ENCODE results near the gene RGPD3. TPM values are rescaled to one million over a fixed set of nuclear protein-coding genes. Genes with fewer than 3 reads are reported as not detected.

Gene RGPD3
- total RNA-seq = under 0.01 and 0.13 TPM in 2 replicates

DNA sequence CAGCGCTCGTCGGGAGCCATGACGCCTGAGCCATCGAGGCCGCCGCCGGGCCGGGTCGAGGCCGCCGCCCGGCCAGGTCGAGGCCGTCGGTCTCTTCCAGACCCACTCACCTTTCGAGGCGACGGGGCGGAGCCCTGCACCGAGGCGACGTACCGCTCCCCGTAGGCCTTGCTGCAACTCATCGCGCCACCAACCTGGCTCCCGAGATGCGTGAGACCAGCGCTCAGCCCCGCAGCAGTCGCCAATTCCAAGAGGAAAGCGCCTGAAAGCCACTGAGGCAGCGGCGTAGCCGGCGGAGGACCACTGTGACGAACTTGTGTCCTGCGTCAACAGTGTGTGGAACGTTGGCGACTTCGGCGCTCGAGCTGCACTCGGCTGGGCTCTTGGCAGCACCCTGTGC is at the start of gene RGPD3:
TSS of gene RGPD3 (minus strand) at position 307 of the 400 bp plus-strand sequence. CDS start at position 182, 125 bp downstream.

DNA sequence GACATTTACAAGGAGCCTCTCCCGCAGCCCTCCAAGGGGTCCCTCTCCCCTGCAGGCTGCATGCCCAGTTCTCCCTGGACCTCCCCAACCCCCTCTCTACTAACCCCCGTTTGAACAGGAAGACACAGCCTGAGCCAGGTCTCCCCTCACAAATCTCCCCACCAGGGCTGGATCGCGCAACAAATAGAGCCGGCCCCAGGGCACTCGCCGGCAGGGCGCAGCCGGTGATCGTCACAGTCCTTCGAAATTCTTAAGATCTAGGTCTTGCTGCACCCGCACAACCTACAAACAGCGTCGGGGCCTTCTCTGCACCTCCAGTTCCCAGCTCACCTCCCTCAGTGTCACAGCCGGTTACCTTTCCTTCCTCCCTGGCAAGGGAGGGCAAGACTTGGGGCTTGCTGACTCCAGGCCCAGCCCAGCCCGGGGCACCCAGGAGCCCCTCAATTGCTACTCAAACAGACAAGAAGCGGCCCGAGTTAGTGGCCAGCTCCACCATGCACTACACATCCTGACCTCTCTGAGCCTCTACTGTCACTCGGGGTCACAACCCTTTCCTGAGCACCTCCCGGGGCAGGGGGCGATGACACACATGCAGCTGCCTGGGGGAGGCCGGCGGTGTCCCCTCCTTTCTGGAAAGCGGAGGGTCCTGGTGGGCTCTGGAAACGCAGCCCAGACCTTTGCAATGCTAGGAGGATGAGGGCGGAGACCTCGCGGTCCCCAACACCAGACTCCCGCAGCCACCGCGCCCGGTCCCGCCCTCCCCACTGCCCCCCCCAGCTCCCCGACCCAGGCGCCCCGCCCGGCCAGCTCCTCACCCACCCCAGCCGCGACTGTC is 18.6 kb upstream of the RGPD3 start, which contains the start of gene CD8B2:
TSS of gene CD8B2 (plus strand) at position 814 of the 835 bp plus-strand sequence. CDS start 63 bp downstream, outside the sequence.

Other genes starting within 250 kb of the RGPD3 start
- gene CD8B2, start 19.0 kb upstream of the RGPD3 start, total RNA-seq = not detected in 2 replicates